Neural cell (in vitro differentiated cells): ENCODE measurements around the gene SLC32A1. TPM values are rescaled to one million over a fixed set of nuclear protein-coding genes. Genes with fewer than 3 reads are reported as not detected.

Experiments used
- H2AFZ ChIP-seq: fragments of 200-600, 300-800 bp; sonication (generic), shearing (Covaris generic); 2 replicates; pipeline ENCODE4 v1.6.0; 2014; ENCODE audit warnings: low read depth, mild to moderate bottlenecking, antibody characterized with exemption, low read length, moderate library complexity
- H3F3A ChIP-seq: fragments of 200-600 bp; shearing (Covaris generic); 2 replicates; pipeline ENCODE4 v1.6.1; 2016; ENCODE audit warnings: mild to moderate bottlenecking, moderate library complexity, mixed read lengths, antibody characterized with exemption, low read length; ENCODE audit not compliant: insufficient read depth, poor library complexity, severe bottlenecking
- H3K27ac ChIP-seq: fragments of 200-600, 300-800 bp; sonication (generic), shearing (Covaris generic); 2 replicates; pipeline ENCODE4 v1.5.1; 2014; ENCODE audit warnings: mild to moderate bottlenecking, low read length, moderate library complexity
- H3K27me3 ChIP-seq: fragments of 300-800, 200-600 bp; sonication (generic), shearing (Covaris generic); 2 replicates; pipeline ENCODE4 v1.6.0; 2014; ENCODE audit warnings: mild to moderate bottlenecking, low read depth, low read length, moderate library complexity; ENCODE audit not compliant: insufficient read depth
- H3K36me3 ChIP-seq: fragments of 300-800, 200-600 bp; sonication (generic), shearing (Covaris generic); 2 replicates; pipeline ENCODE4 v1.5.1; 2014; ENCODE audit warnings: mild to moderate bottlenecking, antibody characterized with exemption, low read length, moderate library complexity; ENCODE audit not compliant: insufficient read depth
- H3K4me2 ChIP-seq: fragments of 300-800, 200-600 bp; sonication (generic), shearing (Covaris generic); 2 replicates; pipeline ENCODE4 v1.6.0; 2014; ENCODE audit warnings: mild to moderate bottlenecking, low read length
- H3K4me3 ChIP-seq: fragments of 300-800, 200-600 bp; sonication (generic), shearing (Covaris generic); 2 replicates; pipeline ENCODE4 v1.5.1; 2014; ENCODE audit warnings: mild to moderate bottlenecking, low read length, moderate library complexity
- H3K79me2 ChIP-seq: fragments of 200-600 bp; shearing (Covaris generic); replicated peaks from 2 replicates; pipeline ENCODE4 v1.6.0; 2014; ENCODE audit warnings: mild to moderate bottlenecking, low read length, moderate library complexity; ENCODE audit not compliant: insufficient read depth
- H3K9ac ChIP-seq: fragments of 300-800, 200-600 bp; sonication (generic), shearing (Covaris generic); 2 replicates; pipeline ENCODE4 v1.6.1; 2016; ENCODE audit warnings: mild to moderate bottlenecking, low read length, mixed read lengths
- H3K9me2 ChIP-seq: fragments of 200-600 bp; shearing (Covaris generic); 2 replicates; pipeline ENCODE4 v1.6.1; 2016; ENCODE audit warnings: mild to moderate bottlenecking, low read length, mixed read lengths; ENCODE audit not compliant: insufficient read depth
- H3K9me3 ChIP-seq: fragments of 200-600, 300-800 bp; sonication (generic), shearing (Covaris generic); 2 replicates; pipeline ENCODE4 v1.6.1; 2016; ENCODE audit warnings: mild to moderate bottlenecking, mixed run types, low read length, moderate library complexity, mixed read lengths
- H4K20me1 ChIP-seq: fragments of 200-600 bp; shearing (Covaris generic); 2 replicates; pipeline ENCODE4 v1.6.1; 2016; ENCODE audit warnings: mild to moderate bottlenecking, mixed run types; ENCODE audit not compliant: insufficient read depth
- EP300 ChIP-seq: fragments of 450-650 bp; conservative IDR thresholded peaks from 2 replicates; pipeline ENCODE4 v1.6.1; 2014; ENCODE audit warnings: antibody characterized with exemption, mild to moderate bottlenecking, moderate library complexity; ENCODE audit not compliant: poor library complexity, severe bottlenecking
- EZH2 ChIP-seq: fragments of 200-600, 300-800 bp; shearing (Covaris generic), sonication (generic); IDR thresholded peaks from 2 replicates; pipeline ENCODE4 v1.6.1; 2014; ENCODE audit warnings: antibody characterized with exemption, low read length, borderline replicate concordance, mild to moderate bottlenecking; ENCODE audit not compliant: insufficient read depth, poor library complexity, severe bottlenecking
- MXI1 ChIP-seq: fragments of 450-650 bp; conservative IDR thresholded peaks from 2 replicates; pipeline ENCODE4 v1.6.1; 2014; ENCODE audit warnings: antibody characterized with exemption, mild to moderate bottlenecking; ENCODE audit not compliant: poor library complexity, severe bottlenecking
- POLR2AphosphoS5 ChIP-seq: IDR thresholded peaks from 2 replicates; pipeline ENCODE4 v1.6.1; 2012
- RAD21 ChIP-seq: fragments of 450-650 bp; conservative IDR thresholded peaks from 2 replicates; pipeline ENCODE4 v1.6.1; 2014; ENCODE audit warnings: antibody characterized with exemption, mild to moderate bottlenecking, moderate library complexity
- SMC3 ChIP-seq: fragments of 450-650 bp; conservative IDR thresholded peaks from 2 replicates; pipeline ENCODE4 v1.6.1; 2014; ENCODE audit warnings: antibody characterized with exemption, mild to moderate bottlenecking, moderate library complexity; ENCODE audit not compliant: poor library complexity
- TAF1 ChIP-seq: IDR thresholded peaks from 2 replicates; pipeline ENCODE4 v1.6.1; 2012; ENCODE audit warnings: low read depth
- polyA plus RNA-seq: library from polyadenylated mRNA; depleted of rRNA; stranded (reverse); fragments of >200 nt; gene quantifications from 2 replicates; pipeline ENCODE4 v1.2.3, GENCODE V29; 2014
- TF ChIP-seq, protein P1 (sequence below): IDR thresholded peaks from 2 replicates; pipeline ENCODE4 v1.6.1; 2012; ENCODE audit warnings: borderline replicate concordance
- TF ChIP-seq, protein P2 (sequence below): fragments of 450-650 bp; IDR thresholded peaks from 2 replicates; pipeline ENCODE4 v1.5.1; 2014; ENCODE audit warnings: antibody characterized with exemption, mild to moderate bottlenecking, moderate library complexity; ENCODE audit not compliant: poor library complexity, severe bottlenecking

SLC32A1 gene
- polyA plus RNA-seq, 1 donor from 2014 or later: 36.2 TPM

DNA sequence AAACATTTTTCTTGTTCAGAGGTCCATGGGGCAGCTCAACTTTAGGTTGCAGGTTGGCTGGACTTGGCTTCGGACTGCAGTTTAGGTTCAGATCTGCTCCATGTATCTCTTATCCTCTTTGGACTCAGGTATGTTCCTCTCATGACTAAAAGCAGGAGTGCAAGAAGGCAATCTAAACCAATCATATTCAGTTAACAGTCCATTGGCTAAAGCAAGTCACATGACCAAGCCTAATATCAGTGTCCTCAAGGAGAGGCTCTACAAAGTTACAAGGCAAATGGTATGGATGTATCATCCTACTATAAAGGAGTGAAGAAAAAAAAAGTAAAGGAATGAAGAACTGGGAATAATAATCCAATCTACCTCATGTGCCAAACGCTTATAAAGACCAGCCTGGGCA lies 21.5 kb downstream of the SLC32A1 start:
- H3K4me3 ChIP-seq: no peak overlapping the region
- H3K9me2 ChIP-seq: no peaks in the 10 kb centered on the region
- no peaks in the 10 kb centered on the region for H4K20me1 ChIP-seq
- peaks cover 12% of the 10 kb centered on the region for H3K79me2 ChIP-seq
- H3K9ac ChIP-seq: no peak overlapping the region
- no peaks in the 10 kb centered on the region for H3K9me3 ChIP-seq
- no peak overlapping the region for H2AFZ ChIP-seq
- H3F3A ChIP-seq: peaks cover 3% of the 10 kb centered on the region
- no peak for TF ChIP-seq MXI1
- TF ChIP-seq POLR2AphosphoS5: no peak
- TF ChIP-seq, protein P1, sequence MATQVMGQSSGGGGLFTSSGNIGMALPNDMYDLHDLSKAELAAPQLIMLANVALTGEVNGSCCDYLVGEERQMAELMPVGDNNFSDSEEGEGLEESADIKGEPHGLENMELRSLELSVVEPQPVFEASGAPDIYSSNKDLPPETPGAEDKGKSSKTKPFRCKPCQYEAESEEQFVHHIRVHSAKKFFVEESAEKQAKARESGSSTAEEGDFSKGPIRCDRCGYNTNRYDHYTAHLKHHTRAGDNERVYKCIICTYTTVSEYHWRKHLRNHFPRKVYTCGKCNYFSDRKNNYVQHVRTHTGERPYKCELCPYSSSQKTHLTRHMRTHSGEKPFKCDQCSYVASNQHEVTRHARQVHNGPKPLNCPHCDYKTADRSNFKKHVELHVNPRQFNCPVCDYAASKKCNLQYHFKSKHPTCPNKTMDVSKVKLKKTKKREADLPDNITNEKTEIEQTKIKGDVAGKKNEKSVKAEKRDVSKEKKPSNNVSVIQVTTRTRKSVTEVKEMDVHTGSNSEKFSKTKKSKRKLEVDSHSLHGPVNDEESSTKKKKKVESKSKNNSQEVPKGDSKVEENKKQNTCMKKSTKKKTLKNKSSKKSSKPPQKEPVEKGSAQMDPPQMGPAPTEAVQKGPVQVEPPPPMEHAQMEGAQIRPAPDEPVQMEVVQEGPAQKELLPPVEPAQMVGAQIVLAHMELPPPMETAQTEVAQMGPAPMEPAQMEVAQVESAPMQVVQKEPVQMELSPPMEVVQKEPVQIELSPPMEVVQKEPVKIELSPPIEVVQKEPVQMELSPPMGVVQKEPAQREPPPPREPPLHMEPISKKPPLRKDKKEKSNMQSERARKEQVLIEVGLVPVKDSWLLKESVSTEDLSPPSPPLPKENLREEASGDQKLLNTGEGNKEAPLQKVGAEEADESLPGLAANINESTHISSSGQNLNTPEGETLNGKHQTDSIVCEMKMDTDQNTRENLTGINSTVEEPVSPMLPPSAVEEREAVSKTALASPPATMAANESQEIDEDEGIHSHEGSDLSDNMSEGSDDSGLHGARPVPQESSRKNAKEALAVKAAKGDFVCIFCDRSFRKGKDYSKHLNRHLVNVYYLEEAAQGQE: no peak
- TF ChIP-seq EZH2: no peak
- no peak for TF ChIP-seq TAF1
- no peak for TF ChIP-seq SMC3
- no peak for TF ChIP-seq RAD21
- TF ChIP-seq EP300: no peak
- TF ChIP-seq, protein P2, sequence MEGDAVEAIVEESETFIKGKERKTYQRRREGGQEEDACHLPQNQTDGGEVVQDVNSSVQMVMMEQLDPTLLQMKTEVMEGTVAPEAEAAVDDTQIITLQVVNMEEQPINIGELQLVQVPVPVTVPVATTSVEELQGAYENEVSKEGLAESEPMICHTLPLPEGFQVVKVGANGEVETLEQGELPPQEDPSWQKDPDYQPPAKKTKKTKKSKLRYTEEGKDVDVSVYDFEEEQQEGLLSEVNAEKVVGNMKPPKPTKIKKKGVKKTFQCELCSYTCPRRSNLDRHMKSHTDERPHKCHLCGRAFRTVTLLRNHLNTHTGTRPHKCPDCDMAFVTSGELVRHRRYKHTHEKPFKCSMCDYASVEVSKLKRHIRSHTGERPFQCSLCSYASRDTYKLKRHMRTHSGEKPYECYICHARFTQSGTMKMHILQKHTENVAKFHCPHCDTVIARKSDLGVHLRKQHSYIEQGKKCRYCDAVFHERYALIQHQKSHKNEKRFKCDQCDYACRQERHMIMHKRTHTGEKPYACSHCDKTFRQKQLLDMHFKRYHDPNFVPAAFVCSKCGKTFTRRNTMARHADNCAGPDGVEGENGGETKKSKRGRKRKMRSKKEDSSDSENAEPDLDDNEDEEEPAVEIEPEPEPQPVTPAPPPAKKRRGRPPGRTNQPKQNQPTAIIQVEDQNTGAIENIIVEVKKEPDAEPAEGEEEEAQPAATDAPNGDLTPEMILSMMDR: no peak
- no peaks in the 10 kb centered on the region for H3K36me3 ChIP-seq
- H3K27me3 ChIP-seq: peaks cover 6% of the 10 kb centered on the region
- no peak overlapping the region for H3K27ac ChIP-seq
- no peak overlapping the region for H3K4me2 ChIP-seq

DNA sequence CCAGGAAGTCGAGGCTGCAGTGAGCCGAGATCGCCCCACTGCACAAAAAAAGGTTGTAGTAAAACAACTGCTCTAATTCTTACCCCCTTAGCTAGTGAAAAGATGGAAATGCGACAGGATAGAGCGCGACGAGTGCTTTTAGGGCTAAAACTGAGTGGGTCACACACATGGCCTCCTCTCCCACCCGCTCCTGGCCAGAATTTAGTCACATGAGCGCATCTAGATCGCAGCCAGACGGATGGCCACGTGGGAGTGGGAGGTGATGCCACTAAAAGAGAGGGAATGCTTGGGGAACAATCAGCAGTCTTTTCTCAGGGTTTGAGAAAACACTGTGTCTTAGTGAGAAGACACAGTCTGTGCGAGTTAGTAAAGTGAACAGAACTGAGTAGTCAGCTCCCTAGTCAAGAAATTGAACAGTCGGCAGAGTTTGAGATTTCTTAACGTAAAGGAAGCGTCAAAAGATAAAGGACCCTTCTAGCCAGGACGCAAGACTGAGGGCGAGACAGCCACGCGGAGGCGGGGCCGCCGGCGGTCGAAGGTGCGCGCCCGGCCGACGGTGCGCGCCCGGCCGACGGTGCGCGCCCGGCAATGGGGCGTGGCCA lies 23.3 kb downstream of the SLC32A1 start:
- no peaks in the 10 kb centered on the region for H3K27me3 ChIP-seq
- no peak overlapping the region for H3K4me2 ChIP-seq
- peaks cover 3% of the 10 kb centered on the region for H3F3A ChIP-seq
- H4K20me1 ChIP-seq: no peaks in the 10 kb centered on the region
- peaks cover 5% of the 10 kb centered on the region for H3K36me3 ChIP-seq
- no peaks in the 10 kb centered on the region for H3K9me2 ChIP-seq
- peak overlapping the region; percentile 94 for H3K4me3 ChIP-seq
- peak overlapping the region; percentile 75 for H3K27ac ChIP-seq
- H2AFZ ChIP-seq: no peak overlapping the region
- peaks cover 22% of the 10 kb centered on the region for H3K79me2 ChIP-seq
- TF ChIP-seq EZH2: no peak
- TF ChIP-seq EP300: no peak
- TF ChIP-seq RAD21: peak; percentile 23
- peak overlapping the region; percentile 70 for H3K9ac ChIP-seq
- H3K9me3 ChIP-seq: no peaks in the 10 kb centered on the region
